ENCODE measurements around the gene SIN3B. TPM values are rescaled to one million over a fixed set of nuclear protein-coding genes. Genes with fewer than 3 reads are reported as not detected.

Gene SIN3B
- total RNA-seq, 1 donor from 2014 or later = 89.6 TPM

DNA sequence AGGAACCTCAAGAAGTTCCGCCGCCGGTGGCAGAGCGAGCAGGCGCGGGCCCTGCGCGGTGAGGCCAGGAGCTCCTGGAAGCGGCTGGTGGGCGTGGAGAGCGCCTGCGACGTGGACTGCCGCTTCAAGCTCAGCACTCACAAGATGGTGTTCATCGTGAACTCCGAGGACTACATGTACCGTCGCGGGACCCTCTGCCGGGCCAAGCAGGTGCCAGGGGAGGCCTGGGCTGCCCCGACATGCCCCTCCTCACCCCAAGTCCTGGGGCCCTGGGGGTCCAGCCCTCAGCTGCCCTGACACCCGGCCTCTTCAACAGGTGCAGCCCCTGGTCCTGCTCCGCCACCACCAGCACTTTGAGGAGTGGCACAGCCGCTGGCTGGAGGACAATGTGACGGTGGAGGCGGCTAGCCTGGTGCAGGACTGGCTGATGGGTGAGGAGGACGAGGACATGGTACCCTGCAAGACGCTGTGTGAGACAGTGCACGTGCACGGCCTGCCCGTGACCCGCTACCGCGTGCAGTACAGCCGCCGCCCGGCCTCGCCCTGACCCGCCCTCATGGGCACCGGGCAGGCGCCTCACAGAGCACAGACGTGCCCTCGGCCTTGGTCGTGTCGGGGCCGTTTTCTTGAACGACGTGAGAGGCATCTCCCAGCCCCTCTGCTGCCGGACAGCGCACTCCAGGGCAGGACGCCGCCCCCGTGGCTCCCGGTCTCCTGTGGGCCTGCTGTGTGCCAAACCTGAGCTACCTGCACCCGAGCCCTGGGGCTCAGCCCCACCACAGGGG, 49.2 kb downstream of the SIN3B start:
- H3K9me3 Mint-ChIP-seq (ENCODE audit: low read depth) = peaks cover 13% of the 10 kb centered on the region
- TF ChIP-seq, protein P1, sequence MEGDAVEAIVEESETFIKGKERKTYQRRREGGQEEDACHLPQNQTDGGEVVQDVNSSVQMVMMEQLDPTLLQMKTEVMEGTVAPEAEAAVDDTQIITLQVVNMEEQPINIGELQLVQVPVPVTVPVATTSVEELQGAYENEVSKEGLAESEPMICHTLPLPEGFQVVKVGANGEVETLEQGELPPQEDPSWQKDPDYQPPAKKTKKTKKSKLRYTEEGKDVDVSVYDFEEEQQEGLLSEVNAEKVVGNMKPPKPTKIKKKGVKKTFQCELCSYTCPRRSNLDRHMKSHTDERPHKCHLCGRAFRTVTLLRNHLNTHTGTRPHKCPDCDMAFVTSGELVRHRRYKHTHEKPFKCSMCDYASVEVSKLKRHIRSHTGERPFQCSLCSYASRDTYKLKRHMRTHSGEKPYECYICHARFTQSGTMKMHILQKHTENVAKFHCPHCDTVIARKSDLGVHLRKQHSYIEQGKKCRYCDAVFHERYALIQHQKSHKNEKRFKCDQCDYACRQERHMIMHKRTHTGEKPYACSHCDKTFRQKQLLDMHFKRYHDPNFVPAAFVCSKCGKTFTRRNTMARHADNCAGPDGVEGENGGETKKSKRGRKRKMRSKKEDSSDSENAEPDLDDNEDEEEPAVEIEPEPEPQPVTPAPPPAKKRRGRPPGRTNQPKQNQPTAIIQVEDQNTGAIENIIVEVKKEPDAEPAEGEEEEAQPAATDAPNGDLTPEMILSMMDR (IDR thresholded peaks at IDR 0.05; ENCODE audit: unreplicated experiment) = no peak
- H3K27me3 Mint-ChIP-seq = no peaks in the 10 kb centered on the region
- no peaks in the 10 kb centered on the region for H3K4me1 Mint-ChIP-seq (ENCODE audit: low read depth)
- H3K4me3 Mint-ChIP-seq (ENCODE audit: low read depth) = no peak overlapping the region
- DNase-seq (ENCODE audit: low spot score, unreplicated experiment) = no peak
- H3K27ac Mint-ChIP-seq = no peak overlapping the region
- peaks cover 51% of the 10 kb centered on the region for H3K36me3 Mint-ChIP-seq (ENCODE audit: insufficient read depth)

DNA sequence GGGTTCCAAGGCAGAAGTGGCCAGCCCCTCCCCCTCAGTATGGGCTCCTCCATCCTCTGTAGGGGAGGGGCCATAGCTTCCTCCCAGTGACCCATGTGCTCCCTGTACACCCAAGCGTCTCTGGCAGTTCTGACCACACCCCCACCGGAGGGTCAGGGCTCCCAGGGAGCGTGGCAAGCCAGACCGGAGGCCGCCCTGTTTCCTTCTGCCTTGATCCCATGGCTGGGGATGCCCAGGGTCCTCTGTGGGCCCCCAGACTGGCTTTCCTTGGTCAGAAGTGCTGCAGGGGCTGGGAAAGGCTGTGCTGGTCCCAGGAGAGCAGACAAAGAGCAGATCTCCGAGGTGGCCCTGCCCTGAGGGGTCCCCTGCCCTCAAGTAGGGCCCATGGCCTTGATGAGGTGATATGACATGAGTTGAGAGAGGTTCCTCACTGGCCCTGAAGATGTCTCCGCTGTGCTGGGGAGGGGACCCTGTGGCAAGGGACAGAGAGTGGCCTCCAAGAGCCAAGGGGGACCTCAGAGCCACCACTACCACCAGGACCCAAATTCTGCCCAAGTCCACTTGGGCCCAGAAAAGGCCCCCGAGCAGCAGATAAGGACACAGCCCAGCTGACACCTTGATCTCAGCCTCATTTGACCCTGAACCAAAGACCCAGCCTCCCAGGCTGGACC, 51.8 kb downstream of the SIN3B start:
- Mint-ChIP-seq H3K4me1 (ENCODE audit: low read depth) (no peaks in the 10 kb centered on the region), H3K27ac (no peak overlapping the region), H3K4me3 (ENCODE audit: low read depth) (no peak overlapping the region), H3K9me3 (ENCODE audit: low read depth) (peaks cover 13% of the 10 kb centered on the region), H3K36me3 (ENCODE audit: insufficient read depth) (peaks cover 34% of the 10 kb centered on the region), H3K27me3 (no peaks in the 10 kb centered on the region)
- DNase-seq (ENCODE audit: low spot score, unreplicated experiment) = no peak
- TF ChIP-seq, protein P1 (IDR thresholded peaks at IDR 0.05; ENCODE audit: unreplicated experiment) = no peak

DNA sequence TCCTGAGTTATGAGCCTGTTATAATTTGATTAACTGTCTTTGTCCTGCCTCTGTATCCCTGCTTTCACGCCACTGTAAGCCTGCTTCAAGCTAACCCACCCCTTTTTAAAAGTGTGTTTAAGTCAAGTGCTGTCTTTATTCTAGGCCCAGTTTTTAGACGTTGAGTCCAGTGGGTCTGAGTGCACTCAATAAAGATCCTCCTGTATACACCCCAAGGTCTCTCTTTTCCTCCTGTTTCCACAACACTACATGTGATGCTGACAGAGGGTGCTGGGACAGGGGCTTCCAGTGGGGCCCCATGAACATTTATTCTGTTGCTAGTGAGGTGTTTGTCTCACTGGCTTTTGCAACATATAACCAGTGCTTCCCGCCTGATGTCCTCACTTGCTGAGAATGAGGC, 52.9 kb downstream of the SIN3B start:
- Mint-ChIP-seq H3K36me3 (ENCODE audit: insufficient read depth) (peaks cover 28% of the 10 kb centered on the region), H3K4me1 (ENCODE audit: low read depth) (no peaks in the 10 kb centered on the region), H3K27ac (no peak overlapping the region), H3K4me3 (ENCODE audit: low read depth) (no peak overlapping the region), H3K27me3 (no peaks in the 10 kb centered on the region), H3K9me3 (ENCODE audit: low read depth) (peaks cover 13% of the 10 kb centered on the region)
- DNase-seq (ENCODE audit: low spot score, unreplicated experiment) = no peak
- TF ChIP-seq, protein P1 (IDR thresholded peaks at IDR 0.05; ENCODE audit: unreplicated experiment) = no peak

GRCh38 chr19:16883522-16883921, 54.3 kb downstream of the SIN3B start:
- no peak for DNase-seq (ENCODE audit: low spot score, unreplicated experiment)
- H3K27me3 Mint-ChIP-seq = no peaks in the 10 kb centered on the region
- H3K4me1 Mint-ChIP-seq (ENCODE audit: low read depth) = no peaks in the 10 kb centered on the region
- H3K9me3 Mint-ChIP-seq (ENCODE audit: low read depth) = peaks cover 13% of the 10 kb centered on the region
- H3K27ac Mint-ChIP-seq = no peak overlapping the region
- TF ChIP-seq, protein P1 (IDR thresholded peaks at IDR 0.05; ENCODE audit: unreplicated experiment) = no peak
- H3K4me3 Mint-ChIP-seq (ENCODE audit: low read depth) = no peak overlapping the region
- peaks cover 25% of the 10 kb centered on the region for H3K36me3 Mint-ChIP-seq (ENCODE audit: insufficient read depth)

- Mint-ChIP-seq H3K27me3 (no peaks in the 10 kb centered on the region), H3K36me3 (ENCODE audit: insufficient read depth) (peaks cover 19% of the 10 kb centered on the region), H3K9me3 (ENCODE audit: low read depth) (peaks cover 13% of the 10 kb centered on the region), H3K27ac (no peak overlapping the region), H3K4me1 (ENCODE audit: low read depth) (no peaks in the 10 kb centered on the region), H3K4me3 (ENCODE audit: low read depth) (no peak overlapping the region)
- TF ChIP-seq, protein P1 (IDR thresholded peaks at IDR 0.05; ENCODE audit: unreplicated experiment) = no peak
- DNase-seq (ENCODE audit: low spot score, unreplicated experiment) = no peak
These were observed 56.0 kb downstream of the SIN3B start for GRCh38 chr19:16885166-16885565.
